Measurements from ENCODE around the gene C11orf98.

GRCh38 chr11:62669420-62670161 lies 4.6 kb upstream of the C11orf98 start:
- TF ChIP-seq EP300 (IDR thresholded peaks at IDR 0.05), result no peak
- no peak for TF ChIP-seq CTCF (IDR thresholded peaks at IDR 0.05)
- no peak for TF ChIP-seq POLR2A (IDR thresholded peaks at IDR 0.05)
- TF ChIP-seq POLR2AphosphoS5 (IDR thresholded peaks at IDR 0.05), result no peak

Measured in suprapubic skin (tissue), 4 donors.